Activated T-cell treated with anti-CD3 and anti-CD28 coated beads, Interleukin-2, amount 50 U/mL, for 1 hour (primary cell): ENCODE results near the gene ZNF45.
"Not testable (repeated sequence)": the region's sequence is repeated elsewhere in the genome, so short reads cannot be mapped to it uniquely, and the experiment has no call there.

Experiments used
- DNase-seq: peaks from one replicate; pipeline ENCODE4 v3.0.0-alpha.2; 2020

The ZNF45 gene

GRCh38 chr19:43910884-43911283 lies 24.2 kb downstream of the ZNF45 start:
- no peak for DNase-seq

- DNase-seq, result no peak
Measured at GRCh38 chr19:43908659-43909058, 26.4 kb downstream of the ZNF45 start.

- DNase-seq, result no peak
Measured at GRCh38 chr19:43906774-43907173, 28.3 kb downstream of the ZNF45 start.

- DNase-seq, result no peak
Measured at GRCh38 chr19:43905897-43906296, 29.2 kb downstream of the ZNF45 start.

- no peak for DNase-seq
Measured at GRCh38 chr19:43902399-43902798, 32.7 kb downstream of the ZNF45 start.

- DNase-seq, result peak; percentile 69
Measured at GRCh38 chr19:43901395-43902390, 33.4 kb downstream of the ZNF45 start.

GRCh38 chr19:43895727-43896308 lies 39.3 kb downstream of the ZNF45 start:
- no peak for DNase-seq

GRCh38 chr19:43883864-43884263 lies 51.2 kb downstream of the ZNF45 start, which contains the start of gene ZNF404:
Gene ZNF404 (minus strand): TSS chr19:43883964.
- DNase-seq, result no peak

- no peak for DNase-seq
Measured at GRCh38 chr19:43880483-43880882, 54.6 kb downstream of the ZNF45 start.

- DNase-seq, result no peak
Measured at GRCh38 chr19:43872547-43873336, 62.3 kb downstream of the ZNF45 start.

- not testable (repeated sequence) for DNase-seq
Measured at GRCh38 chr19:43866923-43867322, 68.2 kb downstream of the ZNF45 start.
